K562 (cell line): ENCODE data around the gene SLC9A7. TPM values are rescaled to one million over a fixed set of nuclear protein-coding genes. Genes with fewer than 3 reads are reported as not detected.

Source experiments
- ATAC-seq: fragments of 200-7000 bp; cut with Tn5 transposase; 3 replicates; pipeline ENCODE4 v1.9.1; 2020; ENCODE audit warnings: moderate library complexity
- BruUV-seq: library from RNA; stranded (reverse); fragments of 400-500 nt; replicated peaks from 2 replicates; lab custom pipeline; 2021; lab: Mats Ljungman, UMichigan
- CTCF ChIA-PET: fragments of 300-600 bp; formaldehyde crosslinking; extraction: SDS; loops from one replicate; lab custom pipeline; 2021; ENCODE audit warnings: low intra/inter-chr PET ratio; lab: Yijun Ruan, JAX
- POLR2A ChIA-PET: fragments of 300-600, 350-650 bp; sonication (Branson Sonifier 250); formaldehyde crosslinking; extraction: SDS; loops from one replicate; lab custom pipeline; 2021; ENCODE audit warnings: antibody characterized with exemption, inconsistent platforms; lab: Yijun Ruan, JAX
- DNase-seq, 4 experiments: peaks; one replicate each; pipeline versions ENCODE4 v3.0.0 to v3.0.0-alpha.2; 2011 to 2018; ENCODE audit warnings: low spot score in 3 of 4, mixed read lengths in 3 of 4; ENCODE audit errors: extremely low read depth in 1 of 4
- FAIRE-seq: peaks from 2 replicates; lab custom pipeline; 2011; peaks lifted over from hg19 to GRCh38; lab: Jason Lieb, UNC
- H2AFZ ChIP-seq: 2 replicates; pipeline ENCODE4 v1.6.0; 2011; ENCODE audit warnings: low read depth, low read length, control low read depth, inconsistent platforms
- H3K27ac ChIP-seq: fragments of 200-600 bp; 3 replicates; pipeline ENCODE4 v1.8.0; 2011; ENCODE audit warnings: low read depth, mild to moderate bottlenecking, control low read depth, inconsistent platforms, low read length, moderate library complexity, mixed read lengths; ENCODE audit errors: extremely low read depth
- H3K27me3 ChIP-seq, 2 experiments: fragments of 300-600 bp in 1 of 2; 2 replicates in 1 of 2; 3 replicates in 1 of 2; pipeline versions ENCODE4 v1.6.0 to v1.8.0; 2011; ENCODE audit warnings: inconsistent platforms in 2 of 2, low read length in 2 of 2, mild to moderate bottlenecking in 1 of 2, mixed read lengths in 1 of 2, moderate library complexity in 1 of 2; ENCODE audit not compliant: control insufficient read depth in 2 of 2, insufficient read depth in 2 of 2
- H3K36me3 ChIP-seq: fragments of 300-600 bp; 3 replicates; pipeline ENCODE4 v1.8.0; 2011; ENCODE audit warnings: mild to moderate bottlenecking, low read length, inconsistent platforms; ENCODE audit not compliant: control insufficient read depth, insufficient read depth
- H3K4me1 ChIP-seq, 2 experiments: fragments of 200-600 bp in 1 of 2; replicated peaks in 1 of 2; 2 replicates in 1 of 2; 3 replicates in 1 of 2; pipeline versions ENCODE4 v1.5.1 to v1.8.0; 2011; ENCODE audit warnings: inconsistent platforms in 2 of 2, low read length in 2 of 2, mild to moderate bottlenecking in 1 of 2, mixed read lengths in 1 of 2, moderate library complexity in 1 of 2; ENCODE audit not compliant: control insufficient read depth in 2 of 2, insufficient read depth in 2 of 2
- H3K4me2 ChIP-seq: 2 replicates; pipeline ENCODE4 v1.6.1; 2011; ENCODE audit warnings: low read length, control low read depth, inconsistent platforms, mixed read lengths; ENCODE audit not compliant: insufficient read depth
- H3K4me3 ChIP-seq: fragments of 200-600 bp; sonication (generic), shearing (Covaris generic); 2 replicates; pipeline ENCODE4 v1.5.1; 2016; ENCODE audit warnings: control low read depth, inconsistent platforms
- H3K79me2 ChIP-seq: fragments of 200-600 bp; 3 replicates; pipeline ENCODE4 v1.8.0; 2011; ENCODE audit warnings: low read length, inconsistent platforms; ENCODE audit not compliant: control insufficient read depth, insufficient read depth
- H3K9ac ChIP-seq, 2 experiments: 2 replicates each; pipeline versions ENCODE4 v1.6.0 to v1.6.1; 2011; ENCODE audit warnings: low read depth in 2 of 2, low read length in 2 of 2, control low read depth in 1 of 2, inconsistent platforms in 1 of 2, mild to moderate bottlenecking in 1 of 2, mixed read lengths in 1 of 2; ENCODE audit not compliant: insufficient read depth in 1 of 2
- H3K9me1 ChIP-seq: one replicate; pipeline ENCODE4 v1.6.0; 2011; ENCODE audit warnings: inconsistent platforms, mild to moderate bottlenecking, low read length, moderate library complexity; ENCODE audit not compliant: control insufficient read depth, insufficient read depth
- H3K9me3 ChIP-seq: replicated peaks from 2 replicates; pipeline ENCODE4 v1.5.1; 2011; ENCODE audit warnings: low read depth, low read length, inconsistent platforms; ENCODE audit not compliant: control insufficient read depth, insufficient read depth
- H4K20me1 ChIP-seq: replicated peaks from 2 replicates; pipeline ENCODE4 v1.6.1; 2011; ENCODE audit warnings: low read length, inconsistent platforms, mixed read lengths; ENCODE audit not compliant: control insufficient read depth, insufficient read depth
- BCOR ChIP-seq: fragments of 450-650 bp; IDR thresholded peaks from 2 replicates; pipeline ENCODE4 v1.6.1; 2016
- CREBBP ChIP-seq: IDR thresholded peaks from one replicate; pipeline ENCODE4 v1.6.1; 2012; ENCODE audit warnings: low read depth, mild to moderate bottlenecking, control low read depth, inconsistent platforms, low read length
- HNRNPH1 ChIP-seq: fragments of 200-400 bp; formaldehyde crosslinking; optimal IDR thresholded peaks from 2 replicates; pipeline ENCODE3; 2017; ENCODE audit warnings: low read depth, mild to moderate bottlenecking, low read length, moderate library complexity
- KDM2B ChIP-seq: fragments of 250-450 bp; sonication (Bioruptor Pico); IDR thresholded peaks from 2 replicates; pipeline ENCODE4 v1.8.0; 2021; ENCODE audit warnings: mild to moderate bottlenecking, moderate library complexity
- NCOR1 ChIP-seq: fragments of 450-650 bp; IDR thresholded peaks from 2 replicates; pipeline ENCODE4 v1.6.1; 2016; ENCODE audit warnings: mild to moderate bottlenecking, moderate library complexity
- POLR2AphosphoS5 ChIP-seq: IDR thresholded peaks from 2 replicates; pipeline ENCODE4 v1.6.1; 2011; ENCODE audit warnings: mild to moderate bottlenecking, low read depth, low read length, moderate library complexity; ENCODE audit not compliant: control insufficient read depth, insufficient read depth
- RAD21 ChIP-seq, 2 experiments: fragments of 250-450 bp in 1 of 2; fragments of 450-650 bp in 1 of 2; sonication (Bioruptor Pico) in 1 of 2; formaldehyde crosslinking in 1 of 2; IDR thresholded peaks in 1 of 2; conservative IDR thresholded peaks in 1 of 2; 2 replicates each; pipeline versions ENCODE4 v1.4.0 to v1.8.0; 2020 to 2022; ENCODE audit warnings: mild to moderate bottlenecking in 2 of 2, moderate library complexity in 1 of 2
- RCOR1 ChIP-seq, 2 experiments: IDR thresholded peaks; 2 replicates each; pipeline ENCODE4 v1.6.1; 2012; ENCODE audit warnings: low read depth in 2 of 2, low read length in 2 of 2, borderline replicate concordance in 1 of 2, improper control_type of control experiment in 1 of 2
- REST ChIP-seq, 2 experiments: fragments of 450-650 bp; formaldehyde crosslinking in 1 of 2; IDR thresholded peaks; 2 replicates each; pipeline versions ENCODE4 v1.4.0 to v1.6.1; 2014 to 2020; ENCODE audit warnings: mild to moderate bottlenecking in 2 of 2, borderline replicate concordance in 1 of 2, low read depth in 1 of 2
- SMC3 ChIP-seq: conservative IDR thresholded peaks from 2 replicates; pipeline ENCODE4 v1.6.1; 2011; ENCODE audit warnings: low read depth, low read length, improper control_type of control experiment; ENCODE audit not compliant: insufficient read depth
- WGBS: fragments of 100-300 bp; shearing (Covaris generic); methylation state at CpG from one replicate; pipeline ENCODE4 v1.1.6; 2016; ENCODE audit warnings: low coverage, mixed read lengths; ENCODE audit not compliant: insufficient coverage; ENCODE audit errors: missing lambda C conversion rate; 5-methylcytosine and 5-hydroxymethylcytosine counted together
- in situ Hi-C: fragments of 300-500 bp; cut with MboI; formaldehyde crosslinking; loops from 4 replicates; pipeline ENCODE4 v1.15.0; 2018; ENCODE audit warnings: inconsistent platforms, mixed read lengths
- intact Hi-C: fragments of 100-400 bp; cut with micrococcal nuclease; formaldehyde crosslinking; loops from 2 replicates; pipeline ENCODE4 v1.14.2; 2022
- polyA plus RNA-seq, 8 experiments: library from polyadenylated mRNA; depleted of rRNA in 4 of 8; stranded (reverse) in 5 of 8; unstranded in 3 of 8; fragments of >200 nt; fragmentation: Nextera tagmentation in 2 of 8; fragmentation: Illumina TruSeq in 1 of 8; extraction: Ambion mirVana in 2 of 8; extraction: Trizol in 1 of 8; gene quantifications; 2 replicates each; pipeline versions ENCODE4 v1.2.1 to v1.2.3, GENCODE V29; 2011 to 2014; ENCODE audit warnings: inconsistent platforms in 1 of 8, missing spikeins in 1 of 8
- total RNA-seq, 7 experiments: library from RNA; depleted of rRNA in 6 of 7; stranded (reverse); fragments of >200 nt in 6 of 7; fragmentation: Illumina TruSeq in 2 of 7; extraction: Trizol in 2 of 7; gene quantifications; 2 replicates each; pipeline versions ENCODE4 v1.2.1 to v1.2.3, GENCODE V29; 2011 to 2021; ENCODE audit warnings: low replicate concordance in 1 of 7
- TF ChIP-seq, protein P1 (sequence below): sonication (generic); formaldehyde crosslinking; IDR thresholded peaks from 2 replicates; pipeline ENCODE4 v1.8.1; 2023; ENCODE audit warnings: mild to moderate bottlenecking, missing genetic modification reagents

Gene SLC9A7
- total and polyA plus RNA-seq, 9 of the 15 experiments (the other 6 are each of a cell fraction or from before 2014, with no cell fraction given): 0.04 to 0.13 (median 0.09) TPM; not detected in 5

DNA sequence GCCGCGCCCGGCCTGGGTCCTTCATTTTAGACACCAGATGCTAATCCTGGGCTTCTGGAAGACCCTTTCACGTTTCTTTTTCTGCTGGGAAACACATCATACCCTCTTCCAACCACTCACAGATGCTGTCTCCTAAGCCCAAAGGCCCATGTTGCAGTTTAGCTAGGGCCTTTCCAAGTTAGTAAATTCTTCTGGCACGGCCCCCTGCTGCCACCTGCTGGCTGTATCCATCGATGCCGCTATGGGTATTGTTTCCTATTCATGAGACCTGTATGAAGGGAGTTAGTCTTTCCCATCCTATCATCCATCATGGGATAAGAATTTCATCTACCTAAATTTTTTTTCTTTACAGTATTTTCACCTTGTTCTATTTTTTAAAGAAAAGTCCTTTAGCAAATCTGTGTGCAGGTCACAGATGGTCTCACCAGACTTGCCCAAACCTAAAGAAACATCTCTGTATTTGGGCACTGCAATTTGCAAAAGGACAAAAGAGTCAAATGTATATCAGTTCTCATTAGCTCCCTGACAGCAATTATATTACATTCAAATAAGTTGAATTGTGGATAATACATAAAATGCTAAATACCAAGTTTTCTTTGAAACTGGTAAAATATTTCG lies 37.8 kb upstream of the SLC9A7 start:
- intact Hi-C loops (loop anchor here (1.0 kb wide), 1 partner anchor 37 kb away; the partner anchor contains the start of gene SLC9A7), in situ Hi-C loops (no loop called here)
- ChIA-PET POLR2A (no interaction called here), CTCF (no interaction called here)
- no peaks in the 10 kb centered on the region for H3K9me1 ChIP-seq
- no peak overlapping the region for H3K27ac ChIP-seq
- FAIRE-seq: peak; percentile 59
- no peaks in the 10 kb centered on the region for H3K36me3 ChIP-seq
- no peak overlapping the region for H2AFZ ChIP-seq
- no peak overlapping the region for H3K9ac ChIP-seq
- WGBS: 34% methylated on average over 8 of the region's 8 CpGs
- no peaks in the 10 kb centered on the region for H3K4me1 ChIP-seq
- no peak overlapping the region for H3K4me3 ChIP-seq
- no TSS peak for BruUV-seq
- H3K79me2 ChIP-seq: no peaks in the 10 kb centered on the region
- DNase-seq: peak; percentile 43 to 60 (median 56)
- no peaks in the 10 kb centered on the region for H3K27me3 ChIP-seq
- H3K4me2 ChIP-seq: no peak overlapping the region
- H4K20me1 ChIP-seq: no peaks in the 10 kb centered on the region
- ATAC-seq: peak; percentile 86
- no peaks in the 10 kb centered on the region for H3K9me3 ChIP-seq
- no peak for TF ChIP-seq RCOR1 (IDR thresholded peaks at IDR 0.05; ENCODE audit: borderline replicate concordance in 1 of 2, low read depth in 2 of 2, low read length in 2 of 2)
- no peak for TF ChIP-seq BCOR
- peak; percentile 37; the same call in 1 of the 2 replicates for TF ChIP-seq REST (IDR thresholded peaks at IDR 0.05; ENCODE audit: borderline replicate concordance)
- TF ChIP-seq REST (CRISPR knock-in tag; IDR thresholded peaks at IDR 0.05; ENCODE audit: low read depth): no peak
- no peak for TF ChIP-seq NCOR1
- TF ChIP-seq POLR2AphosphoS5: no peak
- TF ChIP-seq CREBBP: no peak
- TF ChIP-seq KDM2B (CRISPR knock-in tag): no peak
- TF ChIP-seq HNRNPH1: no peak
- peak; percentile 35 to 66; a peak in 3 of 4 replicates for TF ChIP-seq RAD21 (CRISPR knock-in tag; conservative IDR thresholded peaks at IDR 0.05 in 1 of 2, IDR thresholded peaks at IDR 0.05 in 1 of 2)
- TF ChIP-seq, protein P1, sequence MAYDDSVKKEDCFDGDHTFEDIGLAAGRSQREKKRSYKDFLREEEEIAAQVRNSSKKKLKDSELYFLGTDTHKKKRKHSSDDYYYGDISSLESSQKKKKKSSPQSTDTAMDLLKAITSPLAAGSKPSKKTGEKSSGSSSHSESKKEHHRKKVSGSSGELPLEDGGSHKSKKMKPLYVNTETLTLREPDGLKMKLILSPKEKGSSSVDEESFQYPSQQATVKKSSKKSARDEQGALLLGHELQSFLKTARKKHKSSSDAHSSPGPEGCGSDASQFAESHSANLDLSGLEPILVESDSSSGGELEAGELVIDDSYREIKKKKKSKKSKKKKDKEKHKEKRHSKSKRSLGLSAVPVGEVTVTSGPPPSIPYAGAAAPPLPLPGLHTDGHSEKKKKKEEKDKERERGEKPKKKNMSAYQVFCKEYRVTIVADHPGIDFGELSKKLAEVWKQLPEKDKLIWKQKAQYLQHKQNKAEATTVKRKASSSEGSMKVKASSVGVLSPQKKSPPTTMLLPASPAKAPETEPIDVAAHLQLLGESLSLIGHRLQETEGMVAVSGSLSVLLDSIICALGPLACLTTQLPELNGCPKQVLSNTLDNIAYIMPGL: no peak
- TF ChIP-seq SMC3: peak; percentile 50
